ENCODE measurements around the gene TSPYL1.
A peak's percentile ranks its signal among the peaks of the same experiment; 100 is the strongest.

DNA sequence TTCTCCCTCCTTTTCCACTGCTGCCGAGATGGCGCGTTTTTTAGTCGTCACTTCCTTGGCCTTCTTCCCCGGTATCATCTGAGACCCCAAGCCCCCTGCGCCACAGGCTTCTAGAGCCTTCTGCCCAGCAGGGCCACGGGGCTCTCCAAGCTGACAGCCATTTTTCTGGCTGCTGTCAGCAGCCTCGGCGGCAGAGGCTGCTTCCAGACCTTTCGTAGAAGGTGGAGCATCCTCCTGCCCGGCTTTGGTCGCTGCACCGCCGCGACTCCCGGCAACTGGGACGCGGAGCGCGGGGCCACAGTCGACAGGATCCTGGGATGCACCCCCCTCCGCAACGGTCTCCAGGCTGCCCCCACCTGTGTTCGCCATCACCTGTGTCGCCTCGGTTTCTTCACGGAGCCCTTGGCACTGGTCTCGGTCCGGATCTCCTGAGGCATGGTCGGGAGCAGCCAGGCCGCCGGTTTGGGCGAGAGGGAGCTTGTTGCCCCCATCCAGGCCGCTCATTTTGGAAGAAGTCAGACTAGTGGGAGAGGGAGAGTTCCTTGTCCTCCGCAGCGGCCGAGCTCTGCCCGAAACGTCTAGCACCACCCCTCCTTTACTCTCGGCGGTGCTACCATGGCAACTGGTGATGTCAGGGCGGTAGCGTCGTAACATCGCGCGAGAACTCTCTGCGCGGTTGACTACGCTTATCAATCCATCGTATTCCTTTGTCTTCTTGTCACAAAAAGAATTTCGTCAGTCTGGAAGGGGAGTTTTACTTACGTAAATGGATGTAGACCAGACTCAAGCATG is 26.0 kb downstream of the TSPYL1 start, which contains the start of gene TSPYL4:
- TF ChIP-seq, protein P1, sequence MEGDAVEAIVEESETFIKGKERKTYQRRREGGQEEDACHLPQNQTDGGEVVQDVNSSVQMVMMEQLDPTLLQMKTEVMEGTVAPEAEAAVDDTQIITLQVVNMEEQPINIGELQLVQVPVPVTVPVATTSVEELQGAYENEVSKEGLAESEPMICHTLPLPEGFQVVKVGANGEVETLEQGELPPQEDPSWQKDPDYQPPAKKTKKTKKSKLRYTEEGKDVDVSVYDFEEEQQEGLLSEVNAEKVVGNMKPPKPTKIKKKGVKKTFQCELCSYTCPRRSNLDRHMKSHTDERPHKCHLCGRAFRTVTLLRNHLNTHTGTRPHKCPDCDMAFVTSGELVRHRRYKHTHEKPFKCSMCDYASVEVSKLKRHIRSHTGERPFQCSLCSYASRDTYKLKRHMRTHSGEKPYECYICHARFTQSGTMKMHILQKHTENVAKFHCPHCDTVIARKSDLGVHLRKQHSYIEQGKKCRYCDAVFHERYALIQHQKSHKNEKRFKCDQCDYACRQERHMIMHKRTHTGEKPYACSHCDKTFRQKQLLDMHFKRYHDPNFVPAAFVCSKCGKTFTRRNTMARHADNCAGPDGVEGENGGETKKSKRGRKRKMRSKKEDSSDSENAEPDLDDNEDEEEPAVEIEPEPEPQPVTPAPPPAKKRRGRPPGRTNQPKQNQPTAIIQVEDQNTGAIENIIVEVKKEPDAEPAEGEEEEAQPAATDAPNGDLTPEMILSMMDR (IDR thresholded peaks at IDR 0.05): peak in 1 of 6 experiments; percentile 7
- TF ChIP-seq POLR2A (IDR thresholded peaks at IDR 0.05): peak; percentile 75 to 97

Data from thyroid gland (tissue), 4 donors.